ENCODE measurements around the gene GOSR1. TPM values are rescaled to one million over a fixed set of nuclear protein-coding genes. Genes with fewer than 3 reads are reported as not detected.
A peak's percentile ranks its signal among the peaks of the same experiment; 100 is the strongest.

GOSR1 gene
- 46.1 and 49.6 TPM in 2 replicates for polyA plus RNA-seq (2011; rRNA removed)
- polyA plus RNA-seq (2012; cell fraction: cytosol; rRNA removed) = 10.9 and 14.3 TPM in 2 replicates
- polyA plus RNA-seq (2012; cell fraction: nucleus; rRNA removed) = 15.4 and 17.7 TPM in 2 replicates
- polyA plus RNA-seq (2017; fragmentation: RNase III; extraction: RNeasy Plus Mini Kit Qiagen cat#74134 plus additional on column Dnase treatment) = 45.1 to 55.4 TPM (median 48.8 TPM) in 3 replicates
- polyA minus RNA-seq (2011; rRNA and poly(A)+ RNA removed) = 41.5 and 51.0 TPM in 2 replicates

DNA sequence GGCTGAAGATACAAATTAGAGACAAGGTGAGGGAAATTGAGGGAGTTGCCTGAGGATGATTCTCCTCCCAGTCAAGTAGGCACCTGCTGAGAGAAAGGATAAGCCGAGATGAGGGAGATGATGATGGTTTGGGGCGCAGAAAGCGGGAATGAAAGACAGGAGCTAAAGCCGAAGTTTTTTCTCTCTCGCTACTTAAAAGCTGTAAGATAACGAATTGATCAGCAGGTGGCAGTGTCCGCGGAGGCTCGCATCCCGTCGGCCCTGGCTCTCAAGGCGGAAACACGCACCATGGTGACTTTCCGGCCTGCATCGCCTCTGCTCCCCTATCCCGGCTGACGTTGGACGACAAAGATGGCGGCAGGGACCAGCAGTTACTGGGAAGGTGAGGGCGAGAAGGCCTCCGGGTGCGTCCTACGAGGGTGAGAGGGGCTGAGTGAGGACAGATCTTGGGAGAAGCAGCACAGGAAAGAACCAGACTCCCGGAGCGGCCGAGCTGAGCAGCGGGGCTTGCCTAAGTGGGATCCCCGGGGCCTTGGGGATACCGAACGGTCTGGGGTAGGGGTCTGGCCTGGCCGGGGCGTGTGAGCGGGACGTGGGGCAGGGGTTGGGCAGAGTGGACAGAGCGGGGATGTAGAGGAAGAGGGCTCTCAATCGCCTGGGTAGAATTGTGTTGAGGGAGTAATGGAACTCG is at the start of gene GOSR1:
Gene GOSR1, plus strand, starts transcription at position 326 of the 691 bp plus-strand sequence. Its CDS starts 26 bp downstream, at position 352.
- TF ChIP-seq MAZ (IDR thresholded peaks at IDR 0.05; ENCODE audit: borderline replicate concordance, low read depth, low read length) = no peak
- TF ChIP-seq SREBF2 (IDR thresholded peaks at IDR 0.05) = no peak
- TF ChIP-seq ZSCAN20 (CRISPR knock-in tag; IDR thresholded peaks at IDR 0.05) = no peak
- TF ChIP-seq JUN (IDR thresholded peaks at IDR 0.05) = peak; percentile 84 to 95
- TF ChIP-seq NPAS2 (CRISPR knock-in tag; IDR thresholded peaks at IDR 0.05; ENCODE audit: borderline replicate concordance) = no peak
- peak; percentile 94 for TF ChIP-seq POLR2A (IDR thresholded peaks at IDR 0.05; ENCODE audit: low read length)
- TF ChIP-seq, protein P1, sequence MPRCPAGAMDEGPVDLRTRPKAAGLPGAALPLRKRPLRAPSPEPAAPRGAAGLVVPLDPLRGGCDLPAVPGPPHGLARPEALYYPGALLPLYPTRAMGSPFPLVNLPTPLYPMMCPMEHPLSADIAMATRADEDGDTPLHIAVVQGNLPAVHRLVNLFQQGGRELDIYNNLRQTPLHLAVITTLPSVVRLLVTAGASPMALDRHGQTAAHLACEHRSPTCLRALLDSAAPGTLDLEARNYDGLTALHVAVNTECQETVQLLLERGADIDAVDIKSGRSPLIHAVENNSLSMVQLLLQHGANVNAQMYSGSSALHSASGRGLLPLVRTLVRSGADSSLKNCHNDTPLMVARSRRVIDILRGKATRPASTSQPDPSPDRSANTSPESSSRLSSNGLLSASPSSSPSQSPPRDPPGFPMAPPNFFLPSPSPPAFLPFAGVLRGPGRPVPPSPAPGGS (IDR thresholded peaks at IDR 0.05) = peak; percentile 80; the same call in 2 of the 3 replicates
- no peak for TF ChIP-seq HOXB13 (CRISPR knock-in tag; IDR thresholded peaks at IDR 0.05; ENCODE audit: low read depth)
- no peak for TF ChIP-seq HOXA7 (CRISPR knock-in tag; IDR thresholded peaks at IDR 0.05)
- peak; percentile 97 for TF ChIP-seq KDM5A (IDR thresholded peaks at IDR 0.05)
- peak; percentile 84 for TF ChIP-seq TFCP2L1 (CRISPR knock-in tag; IDR thresholded peaks at IDR 0.05)
- TF ChIP-seq, protein P2, sequence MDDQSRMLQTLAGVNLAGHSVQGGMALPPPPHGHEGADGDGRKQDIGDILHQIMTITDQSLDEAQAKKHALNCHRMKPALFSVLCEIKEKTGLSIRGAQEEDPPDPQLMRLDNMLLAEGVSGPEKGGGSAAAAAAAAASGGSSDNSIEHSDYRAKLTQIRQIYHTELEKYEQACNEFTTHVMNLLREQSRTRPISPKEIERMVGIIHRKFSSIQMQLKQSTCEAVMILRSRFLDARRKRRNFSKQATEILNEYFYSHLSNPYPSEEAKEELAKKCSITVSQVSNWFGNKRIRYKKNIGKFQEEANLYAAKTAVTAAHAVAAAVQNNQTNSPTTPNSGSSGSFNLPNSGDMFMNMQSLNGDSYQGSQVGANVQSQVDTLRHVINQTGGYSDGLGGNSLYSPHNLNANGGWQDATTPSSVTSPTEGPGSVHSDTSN (IDR thresholded peaks at IDR 0.05) = no peak
- TF ChIP-seq FOSL2 (IDR thresholded peaks at IDR 0.05) = no peak
- TF ChIP-seq FOSL2 (CRISPR knock-in tag; IDR thresholded peaks at IDR 0.05) = 0 out of 2 replicates have a peak, but pooled peaks have one; percentile 21
- peak; percentile 49; the same call in 1 of the 2 replicates for TF ChIP-seq HDAC2 (IDR thresholded peaks at IDR 0.05)
- TF ChIP-seq, protein P3, sequence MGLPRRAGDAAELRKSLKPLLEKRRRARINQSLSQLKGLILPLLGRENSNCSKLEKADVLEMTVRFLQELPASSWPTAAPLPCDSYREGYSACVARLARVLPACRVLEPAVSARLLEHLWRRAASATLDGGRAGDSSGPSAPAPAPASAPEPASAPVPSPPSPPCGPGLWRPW (IDR thresholded peaks at IDR 0.05) = no peak
- TF ChIP-seq TP53 (CRISPR knock-in tag; IDR thresholded peaks at IDR 0.05) = peak; percentile 65; the same call in 1 of the 2 replicates
- TF ChIP-seq JUNB (IDR thresholded peaks at IDR 0.05) = no peak
- no peak for TF ChIP-seq RNF2 (IDR thresholded peaks at IDR 0.05; ENCODE audit: borderline replicate concordance, low read depth)
- no peak for TF ChIP-seq RCOR1 (IDR thresholded peaks at IDR 0.05; ENCODE audit: low read depth, low read length)
- peak; percentile 74 for TF ChIP-seq SMC3 (IDR thresholded peaks at IDR 0.05)
- TF ChIP-seq ZFP36 (IDR thresholded peaks at IDR 0.05; ENCODE audit: borderline replicate concordance, partially characterized antibody) = no peak
- TF ChIP-seq EP300 (IDR thresholded peaks at IDR 0.05) = no peak
- TF ChIP-seq, protein P4, sequence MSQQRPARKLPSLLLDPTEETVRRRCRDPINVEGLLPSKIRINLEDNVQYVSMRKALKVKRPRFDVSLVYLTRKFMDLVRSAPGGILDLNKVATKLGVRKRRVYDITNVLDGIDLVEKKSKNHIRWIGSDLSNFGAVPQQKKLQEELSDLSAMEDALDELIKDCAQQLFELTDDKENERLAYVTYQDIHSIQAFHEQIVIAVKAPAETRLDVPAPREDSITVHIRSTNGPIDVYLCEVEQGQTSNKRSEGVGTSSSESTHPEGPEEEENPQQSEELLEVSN (IDR thresholded peaks at IDR 0.05; ENCODE audit: borderline replicate concordance, low read depth) = no peak; the same call in 1 of the 2 replicates
- peak; percentile 99 for TF ChIP-seq PHF8 (IDR thresholded peaks at IDR 0.05; ENCODE audit: borderline replicate concordance, low read depth)
- TF ChIP-seq NR3C1 (IDR thresholded peaks at IDR 0.05) = no peak
- TF ChIP-seq RARB (CRISPR knock-in tag; IDR thresholded peaks at IDR 0.05) = no peak
- peak; percentile 55 to 57 for TF ChIP-seq RAD21 (conservative IDR thresholded peaks at IDR 0.05 in 1 of 2, IDR thresholded peaks at IDR 0.05 in 1 of 2)
- no peak for TF ChIP-seq ZC3H11A (IDR thresholded peaks at IDR 0.05)
- no peak for TF ChIP-seq NFE2L2 (conservative IDR thresholded peaks at IDR 0.05; ENCODE audit: low read length)
- TF ChIP-seq, protein P5, sequence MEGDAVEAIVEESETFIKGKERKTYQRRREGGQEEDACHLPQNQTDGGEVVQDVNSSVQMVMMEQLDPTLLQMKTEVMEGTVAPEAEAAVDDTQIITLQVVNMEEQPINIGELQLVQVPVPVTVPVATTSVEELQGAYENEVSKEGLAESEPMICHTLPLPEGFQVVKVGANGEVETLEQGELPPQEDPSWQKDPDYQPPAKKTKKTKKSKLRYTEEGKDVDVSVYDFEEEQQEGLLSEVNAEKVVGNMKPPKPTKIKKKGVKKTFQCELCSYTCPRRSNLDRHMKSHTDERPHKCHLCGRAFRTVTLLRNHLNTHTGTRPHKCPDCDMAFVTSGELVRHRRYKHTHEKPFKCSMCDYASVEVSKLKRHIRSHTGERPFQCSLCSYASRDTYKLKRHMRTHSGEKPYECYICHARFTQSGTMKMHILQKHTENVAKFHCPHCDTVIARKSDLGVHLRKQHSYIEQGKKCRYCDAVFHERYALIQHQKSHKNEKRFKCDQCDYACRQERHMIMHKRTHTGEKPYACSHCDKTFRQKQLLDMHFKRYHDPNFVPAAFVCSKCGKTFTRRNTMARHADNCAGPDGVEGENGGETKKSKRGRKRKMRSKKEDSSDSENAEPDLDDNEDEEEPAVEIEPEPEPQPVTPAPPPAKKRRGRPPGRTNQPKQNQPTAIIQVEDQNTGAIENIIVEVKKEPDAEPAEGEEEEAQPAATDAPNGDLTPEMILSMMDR (IDR thresholded peaks at IDR 0.05) = peak; percentile 84
- peak; percentile 15; the same call in 1 of the 2 replicates for TF ChIP-seq GATA3 (IDR thresholded peaks at IDR 0.05; ENCODE audit: borderline replicate concordance)
- TF ChIP-seq, protein P6, sequence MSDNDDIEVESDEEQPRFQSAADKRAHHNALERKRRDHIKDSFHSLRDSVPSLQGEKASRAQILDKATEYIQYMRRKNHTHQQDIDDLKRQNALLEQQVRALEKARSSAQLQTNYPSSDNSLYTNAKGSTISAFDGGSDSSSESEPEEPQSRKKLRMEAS (IDR thresholded peaks at IDR 0.05) = peak; percentile 90
- TF ChIP-seq MYC (IDR thresholded peaks at IDR 0.05; ENCODE audit: borderline replicate concordance, low read length) = peak; percentile 82
- peak within 1 kb of the TSS; percentile 77 for H3K4me3 ChIP-seq
- DNase-seq (ENCODE audit: low read depth in 1 of 2, low spot score in 1 of 2) (peak; percentile 96 to 98), ATAC-seq (peak; percentile 100), FAIRE-seq (peak; percentile 98)
- H3K9me3 ChIP-seq = no peaks in the 10 kb centered on the region
- peak within 1 kb of the TSS; percentile 89 for H3K4me2 ChIP-seq
- under 1% methylated on average over 34 of the region's 37 CpGs for WGBS (ENCODE audit: missing lambda C conversion rate)
- peak within 1 kb of the TSS; percentile 95 for H3K27ac ChIP-seq
- H3K4me1 ChIP-seq = peaks cover 14% of the 10 kb centered on the region; the same call in 2 of the 3 replicates
- CTCF ChIA-PET = interaction anchor here (0.6 to 4.5 kb wide), 38 partner anchors 8 to 392 kb away, joined by 3 to 37 read pairs (median 5); no protein-coding TSS in a partner anchor
- POLR2A ChIA-PET = interaction anchor here (0.6 to 2.0 kb wide), 7 partner anchors 9 to 356 kb away, joined by 3 to 16 read pairs (median 5); partner anchors contain the start of gene CPD
